H4 (cell line): ENCODE data around the gene CEP70. TPM values are rescaled to one million over a fixed set of nuclear protein-coding genes. Genes with fewer than 3 reads are reported as not detected.
"Not testable (repeated sequence)": the region's sequence is repeated elsewhere in the genome, so short reads cannot be mapped to it uniquely, and the experiment has no call there.

Experiments used
- DNase-seq: peaks from one replicate; pipeline ENCODE4 v3.0.0-alpha.2; 2015; ENCODE audit warnings: low spot score
- total RNA-seq: library from RNA; depleted of rRNA; stranded (reverse); fragments of >200 nt; shearing (Covaris generic); gene quantifications from 2 replicates; pipeline ENCODE4 v1.2.3, GENCODE V29; 2014

CEP70 gene
- total RNA-seq, 1 experiment from 2014 or later, result 35.7 TPM

DNA sequence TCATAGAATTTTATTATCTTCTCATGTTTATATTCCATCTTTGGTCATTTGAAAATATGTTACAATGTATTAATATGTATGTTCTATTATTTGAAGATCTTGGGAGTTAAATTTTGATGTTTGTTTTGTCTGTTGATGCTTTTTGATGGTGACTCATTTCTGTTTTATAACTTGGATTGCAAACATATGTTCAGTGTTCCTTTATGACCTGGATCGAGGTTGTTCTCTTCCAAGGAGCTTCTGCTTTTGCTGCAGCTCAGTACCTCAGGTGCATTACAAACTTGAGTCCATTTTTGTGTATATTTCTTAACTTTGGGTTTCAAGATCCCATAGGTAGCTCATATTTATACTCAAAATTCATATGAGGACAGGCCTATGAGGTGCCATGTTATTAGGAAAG, 122.6 kb downstream of the CEP70 start:
- no peak for DNase-seq

DNA sequence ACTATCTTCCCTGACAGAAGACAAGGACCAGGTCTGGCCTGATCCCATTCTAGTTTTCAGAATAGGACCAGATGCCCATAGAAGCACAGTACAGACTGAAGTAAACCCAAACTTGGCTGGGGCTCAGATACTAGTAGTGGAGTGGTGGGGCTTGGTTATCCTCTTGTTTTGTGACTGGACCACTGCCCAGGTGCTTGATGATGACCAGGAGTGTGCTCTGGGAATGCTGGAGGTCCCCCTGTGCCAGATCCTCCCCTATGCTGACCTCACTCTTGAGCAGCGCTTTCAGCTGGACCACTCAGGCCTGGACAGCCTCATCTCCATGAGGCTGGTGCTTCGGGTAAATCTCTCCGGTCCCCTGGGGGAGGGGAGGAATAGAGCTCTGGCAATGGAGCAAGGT, 123.4 kb downstream of the CEP70 start:
- DNase-seq, result no peak

DNA sequence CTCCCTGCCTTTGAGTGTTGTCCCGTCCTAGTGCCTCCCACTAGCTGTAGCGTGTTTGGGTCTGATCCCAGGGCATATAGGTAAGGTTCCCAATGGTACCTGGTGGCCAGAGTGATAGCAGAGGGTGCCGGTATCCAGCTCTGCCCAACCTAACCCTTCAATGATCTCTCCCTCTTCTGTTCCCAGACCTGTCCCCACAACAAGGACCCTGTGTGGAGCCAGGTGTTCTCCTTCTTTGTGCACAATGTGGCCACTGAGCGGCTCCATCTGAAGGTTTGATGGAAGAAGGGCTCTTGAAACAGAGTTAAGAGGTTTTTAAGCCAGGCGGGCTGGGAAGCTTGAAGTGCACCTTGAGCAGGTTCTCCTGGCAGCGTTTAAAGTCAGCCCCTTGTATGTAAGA, 124.2 kb downstream of the CEP70 start:
- DNase-seq, result no peak

DNA sequence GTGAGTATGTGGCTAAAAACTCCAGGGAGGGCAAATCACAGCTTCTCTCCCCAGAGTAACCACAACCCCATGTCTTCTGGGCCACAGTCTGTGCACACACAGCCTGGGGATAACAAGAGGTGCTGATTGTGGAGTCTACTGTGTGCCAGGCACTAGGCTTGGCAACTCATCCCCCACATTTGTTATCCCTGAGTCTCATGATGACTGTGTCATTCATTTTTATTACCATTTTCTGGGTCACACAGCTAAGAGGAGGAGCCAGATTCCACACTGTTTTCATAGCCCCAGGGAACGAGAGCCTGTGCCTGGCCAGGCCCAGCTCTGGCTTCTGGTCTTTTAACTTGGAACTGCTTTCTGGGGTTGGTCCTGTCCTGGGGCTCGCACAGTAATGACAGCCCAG, 125.2 kb downstream of the CEP70 start:
- peak; percentile 50 for DNase-seq

DNA sequence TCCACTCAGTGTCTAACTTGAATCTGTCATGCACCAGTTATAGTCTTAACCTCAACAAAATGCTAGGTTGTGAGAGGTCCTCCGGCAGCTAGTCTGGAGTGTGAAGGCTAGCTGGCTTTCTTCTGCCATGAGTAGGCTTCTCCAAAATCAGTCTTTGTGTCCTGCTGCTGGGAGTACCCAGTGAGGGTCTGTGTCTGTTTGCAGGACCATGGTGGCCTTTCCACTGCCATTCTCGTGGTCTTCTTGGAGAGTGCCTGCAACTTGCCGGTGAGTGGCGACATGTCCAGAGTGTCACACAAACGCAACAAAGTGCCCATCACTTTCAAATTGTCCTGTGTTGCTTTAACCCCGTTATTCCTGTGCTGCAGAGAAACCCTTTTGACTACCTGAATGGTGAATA, 125.6 kb downstream of the CEP70 start:
- DNase-seq, result no peak

DNA sequence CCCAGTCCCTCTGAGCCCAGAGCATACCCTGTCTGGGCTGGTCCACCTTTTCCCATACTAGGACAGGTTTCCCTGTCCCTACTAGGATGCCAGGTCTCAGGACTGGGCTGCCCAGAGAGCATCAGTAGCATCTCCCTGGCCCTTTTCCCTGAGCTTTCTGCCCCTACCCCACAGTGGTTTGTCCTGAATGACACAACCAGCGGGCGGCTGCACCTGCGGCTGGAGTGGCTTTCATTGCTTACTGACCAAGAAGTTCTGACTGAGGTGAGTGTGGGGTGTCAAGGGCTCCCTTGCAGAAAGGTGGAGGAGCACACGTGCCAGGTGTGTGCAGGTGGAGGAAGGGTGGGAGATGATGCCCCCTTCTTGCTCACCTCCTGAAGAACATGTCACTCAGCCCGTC, 126.1 kb downstream of the CEP70 start:
- no peak for DNase-seq

DNA sequence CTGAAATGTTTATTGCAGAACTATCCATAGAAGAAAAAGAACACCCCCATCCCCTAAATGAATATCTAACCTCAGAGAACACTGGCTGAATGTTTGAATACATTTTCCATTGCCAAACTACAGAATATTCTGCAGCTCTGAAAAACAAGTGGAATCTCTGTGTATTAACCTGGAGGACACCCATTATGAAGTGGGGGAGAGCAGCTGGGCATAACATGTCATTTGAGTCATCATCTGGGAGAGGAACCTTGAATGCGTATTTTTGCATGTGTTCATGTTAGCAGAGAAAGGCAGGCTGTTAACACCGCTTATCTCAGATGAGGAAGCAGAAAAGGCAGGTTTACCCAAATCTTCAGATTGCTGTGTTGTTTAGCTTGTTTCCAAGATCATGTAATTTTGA, 128.1 kb downstream of the CEP70 start:
- no peak for DNase-seq

DNA sequence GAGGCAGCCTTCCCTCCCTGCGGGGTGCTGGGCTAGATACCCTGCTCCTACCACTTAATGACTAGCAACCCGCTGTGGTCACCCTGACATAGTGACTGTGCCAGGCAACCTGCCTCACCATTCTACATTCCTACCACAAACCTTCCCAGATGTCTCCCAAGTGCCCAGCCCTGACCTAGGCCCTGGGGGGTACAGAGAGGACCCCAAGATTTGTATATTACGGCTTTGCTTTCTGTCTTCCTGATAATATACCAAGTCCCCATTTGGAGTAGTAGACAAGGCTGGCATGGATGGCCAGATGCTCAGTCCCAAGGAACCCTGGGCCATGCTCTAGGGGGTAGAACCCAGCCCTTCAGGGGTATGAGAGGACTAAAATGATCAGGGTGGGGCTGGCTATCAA, 128.6 kb downstream of the CEP70 start:
- DNase-seq, result no peak

DNA sequence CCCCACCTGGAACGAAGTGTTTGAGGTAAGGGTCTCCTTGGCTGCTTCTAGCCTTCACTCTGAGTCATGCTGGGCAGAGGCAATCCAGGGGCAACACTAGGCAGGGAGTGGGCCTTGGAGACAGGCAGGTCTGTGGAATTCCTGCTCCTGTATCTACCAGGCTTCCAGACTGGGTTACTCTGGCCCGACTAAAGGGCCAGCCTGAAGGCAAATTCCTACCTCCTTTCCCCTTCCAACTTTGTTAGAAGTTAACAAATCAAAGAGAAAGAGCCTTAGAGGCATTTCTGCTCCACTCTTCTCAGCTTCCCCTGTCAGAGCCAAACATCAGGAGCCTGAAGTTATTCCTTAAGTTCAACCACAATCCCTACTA, 129.6 kb downstream of the CEP70 start:
- DNase-seq, result no peak

DNA sequence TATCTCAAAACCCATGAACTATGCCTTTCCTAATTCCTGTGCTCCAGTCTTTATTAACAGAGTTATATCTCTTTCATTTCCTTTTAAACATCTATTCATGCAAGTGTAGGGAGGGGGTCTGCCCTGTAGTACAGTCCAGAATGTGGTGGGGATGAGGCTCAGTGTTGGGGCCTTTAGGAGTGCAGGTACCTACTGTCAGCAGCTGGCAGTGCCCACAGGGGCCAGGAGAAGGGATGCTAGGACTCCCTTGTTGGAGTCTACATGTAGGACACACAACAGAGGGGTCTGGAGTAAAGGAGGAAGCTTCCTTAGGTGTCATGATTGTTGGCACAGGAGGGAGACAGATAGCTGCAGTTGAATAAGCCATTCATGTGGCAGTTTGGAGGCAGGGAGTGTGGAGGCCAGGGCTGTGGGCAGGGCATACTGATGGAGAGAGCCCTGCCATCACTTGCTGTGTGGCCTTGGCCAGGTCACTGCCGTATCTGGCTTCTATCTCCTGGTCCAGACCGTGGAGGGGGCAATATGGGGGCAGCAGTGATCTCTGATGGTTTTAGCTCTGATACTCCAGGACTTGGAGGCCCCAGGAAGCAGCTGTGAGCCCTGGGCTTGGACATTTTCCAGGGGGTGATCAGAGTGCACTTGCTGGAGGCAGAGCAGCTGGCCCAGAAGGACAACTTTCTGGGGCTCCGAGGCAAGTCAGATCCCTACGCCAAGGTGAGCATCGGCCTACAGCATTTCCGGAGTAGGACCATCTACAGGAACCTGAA, 130.2 kb downstream of the CEP70 start:
- DNase-seq, result no peak

DNA sequence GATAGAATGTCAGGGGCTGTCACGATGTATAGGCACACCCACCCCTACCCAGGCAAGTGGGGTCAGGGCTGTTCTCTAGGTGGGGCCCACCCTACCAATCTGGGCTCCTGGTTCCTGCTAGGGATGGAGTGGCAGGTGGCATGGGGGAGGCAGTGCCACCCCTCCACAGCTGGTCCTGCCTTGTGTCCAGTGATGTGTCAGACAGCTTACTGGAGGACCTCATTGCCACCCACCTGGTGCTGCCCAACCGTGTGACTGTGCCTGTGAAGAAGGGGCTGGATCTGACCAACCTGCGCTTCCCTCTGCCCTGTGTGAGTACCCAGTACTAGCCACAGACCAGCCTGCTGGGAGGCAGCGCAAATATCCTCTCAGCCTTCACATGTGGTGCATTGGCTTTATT, 132.2 kb downstream of the CEP70 start:
- DNase-seq, result no peak

DNA sequence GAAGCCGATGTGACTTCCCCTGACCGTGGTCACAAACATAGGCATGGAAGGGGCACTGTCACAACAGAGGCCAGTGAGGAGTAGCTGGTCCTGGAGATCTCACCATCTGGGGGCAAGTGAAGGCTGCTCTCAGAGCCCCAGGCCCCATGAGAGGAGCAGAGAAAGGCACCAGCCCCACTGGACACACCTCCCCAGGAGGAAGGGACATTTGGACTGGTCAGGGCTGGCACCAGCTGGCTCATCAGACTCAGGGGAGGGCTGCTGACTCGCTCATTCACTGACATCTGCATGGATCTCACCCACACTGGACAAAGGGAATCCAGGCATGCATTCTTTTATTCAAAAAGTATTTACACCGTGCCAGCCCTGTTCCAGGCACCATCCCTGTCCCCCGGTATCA, 132.8 kb downstream of the CEP70 start:
- no peak for DNase-seq

DNA sequence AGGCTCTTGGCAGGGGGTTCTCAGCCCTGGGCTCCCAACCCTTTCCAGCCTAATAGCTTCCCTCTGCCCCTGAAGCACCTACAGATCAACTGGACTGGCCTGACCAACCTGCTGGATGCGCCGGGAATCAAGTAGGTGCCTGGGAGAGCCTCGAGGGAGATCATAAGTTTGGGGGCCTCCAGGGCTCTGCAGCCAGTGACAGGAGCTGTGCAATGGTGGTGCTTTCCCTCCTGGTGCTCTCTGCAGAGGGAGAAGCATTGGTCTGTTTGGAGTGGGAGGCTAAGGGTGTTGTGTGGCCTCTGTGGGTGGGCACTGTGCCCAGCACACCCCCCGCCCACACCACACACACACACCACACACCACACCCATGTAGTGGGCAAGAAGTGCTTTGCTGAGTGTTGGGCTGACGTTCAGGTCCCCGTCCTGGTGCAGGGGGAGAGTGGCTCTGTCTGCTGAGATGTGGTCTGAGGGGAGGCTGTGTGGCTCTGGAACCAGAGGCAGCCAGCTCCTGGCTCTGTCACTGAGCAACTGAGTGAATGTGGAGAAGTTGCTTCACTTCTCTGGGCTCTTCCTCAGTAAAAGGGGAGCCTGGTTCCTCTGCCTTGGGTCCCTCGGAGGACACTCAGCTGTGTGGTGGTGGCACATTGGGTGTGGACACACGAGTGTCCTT, 133.4 kb downstream of the CEP70 start:
- no peak for DNase-seq

DNA sequence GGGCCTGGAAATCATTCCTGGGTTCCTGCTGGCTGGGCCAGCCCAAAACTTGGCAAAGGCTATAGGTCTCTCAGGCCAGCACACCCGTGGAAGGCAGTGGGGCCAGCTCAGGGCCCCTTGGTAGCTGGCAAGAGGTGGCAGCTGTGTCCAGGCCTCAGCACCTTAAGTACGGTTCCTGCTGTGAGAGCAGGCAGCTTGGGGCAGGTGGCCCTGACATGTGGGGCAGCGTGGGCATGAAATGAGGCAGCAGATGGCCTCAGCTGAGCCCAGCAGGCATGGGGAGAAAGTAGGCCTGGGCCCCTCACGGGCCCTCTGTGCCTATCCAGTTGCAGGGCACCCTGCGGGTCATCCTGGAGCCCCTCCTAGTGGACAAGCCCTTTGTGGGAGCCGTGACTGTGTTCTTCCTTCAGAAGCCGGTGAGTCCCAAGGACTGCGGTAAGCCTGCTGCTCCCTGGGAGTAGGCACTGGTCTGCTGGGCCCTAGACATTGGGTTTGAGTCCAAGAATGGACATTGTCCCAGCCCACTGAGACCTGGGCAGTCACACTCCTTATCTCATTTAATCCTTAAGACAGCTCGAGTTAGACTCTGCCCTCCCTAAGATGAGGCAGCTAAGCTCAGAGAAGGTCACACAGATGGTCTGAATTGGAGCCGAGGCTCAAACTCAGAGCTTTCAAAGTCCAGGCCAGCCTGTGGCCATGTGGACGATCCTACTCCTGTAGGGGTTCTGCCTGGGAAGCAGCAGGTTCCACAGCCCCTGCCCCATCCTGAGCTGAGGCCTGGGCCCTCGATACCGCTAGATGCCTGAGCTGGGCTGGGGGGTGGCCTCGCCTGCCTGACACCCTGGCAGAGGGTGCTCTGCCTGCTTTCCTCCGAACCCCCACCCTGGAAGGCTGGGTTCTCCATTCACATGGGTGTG, 134.2 kb downstream of the CEP70 start:
- DNase-seq, result no peak

DNA sequence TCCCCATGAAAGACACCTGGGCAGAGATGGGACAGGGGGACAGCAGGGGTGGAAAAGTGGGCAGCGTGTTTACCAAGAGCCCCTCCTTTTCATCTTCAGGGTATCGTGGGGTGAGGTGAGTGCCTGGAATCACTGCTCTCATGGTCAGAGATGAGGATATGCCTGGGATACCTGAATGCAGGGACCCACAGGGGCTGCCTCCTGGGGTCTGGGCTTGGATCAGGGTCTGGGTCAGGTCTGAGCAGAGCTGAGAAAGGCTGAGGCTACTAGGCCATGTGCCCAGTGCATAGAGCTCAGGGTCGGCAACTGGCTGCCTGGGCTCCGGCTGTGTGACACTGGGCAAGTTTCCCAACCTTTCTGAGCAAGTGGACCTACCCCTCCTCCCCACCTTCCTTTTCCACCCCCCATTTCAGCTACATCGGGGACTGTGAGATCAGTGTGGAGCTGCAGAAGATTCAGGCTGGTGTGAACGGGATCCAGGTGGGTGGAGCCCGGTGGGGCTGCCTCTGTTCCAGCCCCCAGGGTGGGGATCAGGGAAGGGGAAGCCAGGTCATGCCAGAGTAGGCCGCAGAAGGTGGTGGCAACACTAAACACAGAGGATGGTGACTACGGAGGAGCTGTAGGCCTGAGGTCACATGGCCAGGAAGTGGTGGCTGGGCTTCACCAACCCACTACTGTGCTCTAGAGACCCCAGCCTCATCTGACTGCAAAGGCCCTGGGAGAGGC, 135.1 kb downstream of the CEP70 start:
- no peak for DNase-seq

DNA sequence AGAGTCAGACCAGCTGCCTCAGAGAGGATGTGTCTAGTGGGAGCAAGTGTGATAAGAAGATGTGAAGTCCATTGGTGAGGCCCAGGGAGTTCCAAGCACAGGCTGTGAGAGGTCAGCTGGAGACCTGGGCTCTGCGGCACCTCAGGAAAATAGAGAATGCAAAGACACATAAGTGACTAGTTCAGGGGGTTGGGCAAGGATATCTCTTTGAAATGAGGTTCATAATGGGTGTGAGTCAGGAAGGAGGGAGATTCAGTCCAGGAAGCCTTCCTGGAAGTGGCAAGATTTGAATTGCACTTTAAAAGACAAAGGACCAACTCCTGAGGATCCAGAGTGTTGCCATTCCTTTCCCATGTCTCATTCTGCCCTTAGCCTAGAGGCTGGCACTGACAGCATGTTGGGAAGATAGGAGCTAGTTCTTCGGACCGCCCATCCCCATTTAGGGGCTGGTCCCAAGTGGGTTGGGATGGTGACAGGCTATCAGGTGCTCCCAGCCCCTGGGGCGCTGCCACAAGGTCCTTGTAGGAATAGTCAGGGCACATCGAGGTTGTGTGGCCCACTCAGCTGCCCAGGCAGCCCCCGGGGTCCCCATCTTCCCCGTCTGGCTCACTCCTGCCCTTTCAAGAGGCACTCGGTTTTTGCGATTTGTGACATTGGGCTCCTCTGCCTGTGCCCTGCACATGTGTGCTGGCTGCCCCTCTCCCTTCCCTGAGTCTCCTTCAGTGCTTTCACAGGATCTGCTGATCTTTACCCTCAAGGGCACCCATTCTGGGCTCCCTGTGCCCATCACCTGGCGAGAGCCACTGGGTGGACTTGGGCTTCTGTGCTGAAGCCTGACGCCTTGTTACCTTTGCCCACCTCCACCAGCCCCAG, 136.0 kb downstream of the CEP70 start:
- DNase-seq, result no peak

DNA sequence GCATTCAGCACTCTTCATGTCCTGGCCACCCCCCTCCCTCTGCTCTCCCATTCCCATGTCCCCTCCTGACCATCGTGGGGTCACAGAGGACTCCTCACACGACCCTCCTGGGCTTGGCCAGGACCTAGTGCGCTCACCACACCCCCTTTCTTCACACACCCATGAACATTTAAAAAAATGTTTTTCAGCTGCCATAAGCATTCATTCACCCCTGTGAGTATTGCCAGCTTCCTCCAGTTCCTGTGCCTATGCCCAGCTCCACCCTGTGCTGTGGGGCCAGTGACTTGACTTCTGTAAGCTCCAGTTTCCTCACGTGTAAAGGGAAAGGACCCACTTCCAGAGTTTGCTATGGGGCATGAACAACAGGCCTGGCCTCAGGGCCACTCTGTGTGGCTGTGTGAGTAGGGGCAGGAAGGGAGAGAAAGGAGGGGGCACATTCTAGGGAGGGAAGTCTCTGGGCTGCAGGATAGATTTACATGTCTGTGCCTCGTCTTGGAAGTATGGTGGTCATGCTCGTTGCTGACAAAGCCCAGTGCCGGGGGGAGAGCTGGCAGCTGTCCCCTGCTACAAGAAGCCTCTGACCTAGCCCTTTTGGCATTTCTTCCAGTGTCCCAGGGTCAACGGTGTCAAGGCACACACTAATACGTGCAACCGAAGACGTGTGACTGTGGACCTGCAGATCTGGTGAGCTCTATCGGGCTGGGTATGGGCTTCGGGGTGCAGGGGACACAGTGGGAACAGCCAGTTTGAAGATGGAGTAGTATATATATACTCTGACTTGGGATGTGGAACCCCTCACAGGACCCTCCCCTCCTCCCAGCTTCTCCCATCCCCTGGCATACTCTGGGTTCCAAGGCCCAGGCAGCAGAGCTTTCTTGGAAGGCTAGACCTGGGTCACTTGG, 136.8 kb downstream of the CEP70 start:
- DNase-seq, result no peak

DNA sequence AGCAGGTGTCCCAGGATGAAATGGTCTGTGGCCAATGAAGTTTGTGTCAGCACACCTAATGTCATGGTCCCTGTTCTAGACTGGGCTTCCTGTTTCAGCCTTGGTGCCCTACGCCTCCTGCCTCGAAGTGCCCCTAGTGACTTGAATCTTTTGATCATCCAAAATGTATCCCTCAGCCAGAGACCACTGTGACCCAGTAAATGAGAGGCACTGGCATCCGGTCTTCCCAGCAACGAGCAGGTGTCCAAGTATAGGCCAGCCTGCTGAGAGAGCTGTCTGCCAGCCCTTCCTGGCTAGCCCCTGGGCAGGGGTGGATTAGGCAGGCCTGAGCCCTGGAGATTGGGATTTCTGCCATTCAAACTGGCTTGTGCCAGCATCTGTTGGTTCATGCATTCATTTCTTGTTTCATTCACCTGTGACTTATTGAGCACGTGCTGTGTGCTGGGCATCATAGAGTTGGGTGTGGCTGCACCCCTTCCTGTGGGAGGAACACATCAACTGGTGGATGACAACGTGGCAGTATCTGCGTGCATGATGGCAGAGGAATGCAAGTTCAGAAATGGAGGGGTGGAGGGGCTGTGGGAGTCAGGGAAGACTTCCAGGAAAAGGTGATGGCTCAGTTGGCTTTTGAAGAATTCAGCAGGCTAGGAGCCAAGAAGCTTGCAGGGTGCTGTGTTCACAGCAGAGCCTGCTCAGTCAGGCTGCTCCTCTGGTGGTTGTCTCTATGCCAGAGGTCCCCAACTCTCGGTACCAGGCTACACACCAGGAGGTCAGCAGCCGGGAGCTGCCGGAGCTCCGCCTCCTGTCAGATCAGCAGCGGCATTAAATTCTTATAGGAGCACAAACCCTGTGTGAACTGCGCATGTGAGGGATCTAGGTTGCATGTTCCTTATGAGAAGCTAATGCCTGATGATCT, 138.0 kb downstream of the CEP70 start:
- DNase-seq, result no peak

DNA sequence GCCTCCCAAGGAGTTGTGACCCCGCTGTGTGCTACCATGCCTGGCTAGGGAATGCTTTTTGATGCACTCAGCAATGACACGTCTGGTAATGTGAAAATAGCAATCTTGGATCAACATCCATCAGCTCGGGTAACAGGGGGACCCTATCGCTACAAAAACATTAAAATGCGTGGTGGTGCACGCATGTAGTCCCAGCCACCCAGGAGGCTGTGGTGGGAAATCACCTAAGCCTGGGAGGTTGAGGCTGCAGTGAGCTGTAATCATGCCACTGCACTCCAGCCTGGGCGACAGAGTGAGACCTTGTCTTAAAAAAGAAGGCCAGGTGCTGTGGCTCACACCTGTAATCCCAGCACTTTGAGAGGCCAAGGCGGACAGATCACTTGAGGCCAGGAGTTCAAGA, 140.1 kb downstream of the CEP70 start:
- DNase-seq, result not testable (repeated sequence)
